SK-N-MC (cell line): Measurements from ENCODE around the gene FAM177A1.

Experiments
- DNase-seq: peaks from one replicate; pipeline ENCODE4 v3.0.0-alpha.2; 2011; ENCODE audit warnings: low read depth, low spot score
- H3K27ac ChIP-seq: fragments of 200-600 bp; sonication (generic); 2 replicates; pipeline ENCODE4 v1.5.1; 2016; ENCODE audit warnings: mixed run types
- H3K36me3 ChIP-seq: fragments of 200-600 bp; sonication (generic); 2 replicates; pipeline ENCODE4 v1.6.1; 2017; ENCODE audit warnings: antibody characterized with exemption, low read length, mixed read lengths; ENCODE audit not compliant: insufficient read depth
- H3K4me3 ChIP-seq: fragments of 200-600 bp; sonication (generic); 2 replicates; pipeline ENCODE4 v1.5.1; 2016
- H3K9ac ChIP-seq: fragments of 200-600 bp; sonication (generic); 2 replicates; pipeline ENCODE4 v1.8.0; 2017; ENCODE audit warnings: mixed run types, mixed read lengths; ENCODE audit not compliant: insufficient read length
- H3K9me3 ChIP-seq: fragments of 200-600 bp; sonication (generic); 2 replicates; pipeline ENCODE4 v1.6.1; 2017; ENCODE audit warnings: low read depth, mild to moderate bottlenecking, antibody characterized with exemption, low read length, moderate library complexity, mixed read lengths
- EZH2 ChIP-seq: fragments of 200-600 bp; sonication (generic); IDR thresholded peaks from one replicate; pipeline ENCODE4 v1.6.1; 2017; ENCODE audit warnings: antibody characterized with exemption
- FOXP2 ChIP-seq: optimal IDR thresholded peaks from 2 replicates; pipeline ENCODE3; 2011; ENCODE audit warnings: mild to moderate bottlenecking, moderate library complexity; ENCODE audit not compliant: insufficient read depth; ENCODE audit errors: extremely low read length, control extremely low read depth
- POLR2AphosphoS5 ChIP-seq: IDR thresholded peaks from 2 replicates; pipeline ENCODE4 v1.6.1; 2012; ENCODE audit warnings: mild to moderate bottlenecking, low read depth, low read length, borderline replicate concordance

Gene FAM177A1

GRCh38 chr14:35113308-35113950 lies 67.4 kb downstream of the FAM177A1 start:
- no peak overlapping the region for H3K27ac ChIP-seq

DNA sequence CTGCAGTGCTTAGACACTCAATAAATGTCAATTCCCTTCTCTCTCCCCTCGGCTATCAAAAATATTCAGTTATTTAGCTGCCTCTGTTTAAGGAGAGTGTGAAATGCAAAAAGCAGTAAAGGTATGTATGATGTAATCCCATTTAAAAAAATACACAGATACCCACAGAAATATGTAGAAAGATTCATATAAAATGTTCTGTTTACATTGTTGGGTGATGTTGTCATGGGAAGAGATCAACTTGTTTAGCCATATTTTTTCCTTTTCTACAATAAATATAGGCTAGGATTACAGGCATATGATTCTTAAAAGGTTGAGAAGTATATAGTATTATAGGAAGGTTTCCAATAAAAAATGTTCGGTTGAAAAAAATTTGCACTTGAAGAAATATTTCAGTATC lies 68.0 kb downstream of the FAM177A1 start:
- peaks cover 5% of the 10 kb centered on the region; the same call in 1 of the 2 replicates for H3K9me3 ChIP-seq
- no peak overlapping the region for H3K4me3 ChIP-seq
- DNase-seq, result no peak
- H3K36me3 ChIP-seq, result peaks cover 56% of the 10 kb centered on the region
- H3K9ac ChIP-seq, result no peak overlapping the region
- H3K27ac ChIP-seq, result no peak overlapping the region
- no peak for TF ChIP-seq POLR2AphosphoS5
- TF ChIP-seq FOXP2, result no peak

More at GRCh38 chr14:35113308-35113950, 67.4 kb downstream of the FAM177A1 start:
- Histone ChIP-seq H3K9ac (no peak overlapping the region), H3K9me3 (peaks cover 5% of the 10 kb centered on the region; the same call in 1 of the 2 replicates), H3K36me3 (peaks cover 56% of the 10 kb centered on the region), H3K4me3 (no peak overlapping the region)
- TF ChIP-seq FOXP2, result no peak
- TF ChIP-seq EZH2, result no peak
- TF ChIP-seq POLR2AphosphoS5, result no peak
- DNase-seq, result no peak

GRCh38 chr14:35116242-35116641 lies 70.2 kb downstream of the FAM177A1 start:
- H3K9ac ChIP-seq, result no peak overlapping the region
- H3K4me3 ChIP-seq, result no peak overlapping the region
- TF ChIP-seq POLR2AphosphoS5 (no peak), EZH2 (no peak), FOXP2 (no peak)
- H3K36me3 ChIP-seq, result peaks cover 36% of the 10 kb centered on the region
- no peak for DNase-seq
- peaks cover 4% of the 10 kb centered on the region; the same call in 1 of the 2 replicates for H3K9me3 ChIP-seq
- no peak overlapping the region for H3K27ac ChIP-seq

DNA sequence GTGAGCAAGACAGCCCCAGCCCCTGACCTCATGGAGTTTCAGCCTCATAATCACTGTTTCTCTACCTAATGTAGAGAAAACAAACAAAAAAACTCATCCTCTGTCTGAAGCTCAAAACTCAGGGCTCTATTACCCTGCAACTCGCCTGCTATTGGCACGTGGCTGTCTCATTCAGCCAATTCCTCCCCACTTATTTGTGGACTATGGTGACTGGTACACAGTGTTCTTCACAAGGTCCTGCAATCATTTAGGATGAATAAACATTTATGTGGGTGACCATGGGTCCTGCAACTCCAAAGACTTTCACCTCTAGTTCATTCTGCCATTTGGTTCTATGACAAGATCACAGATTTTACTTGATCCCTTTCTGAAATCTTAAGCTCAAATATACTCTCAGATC lies 71.0 kb downstream of the FAM177A1 start:
- TF ChIP-seq FOXP2 (no peak), EZH2 (no peak), POLR2AphosphoS5 (no peak)
- no peak for DNase-seq
- H3K4me3 ChIP-seq, result no peak overlapping the region
- peaks cover 28% of the 10 kb centered on the region for H3K36me3 ChIP-seq
- H3K27ac ChIP-seq, result no peak overlapping the region
- H3K9me3 ChIP-seq, result no peaks in the 10 kb centered on the region
- H3K9ac ChIP-seq, result no peak overlapping the region

- no peak for DNase-seq
- Histone ChIP-seq H3K4me3 (peak overlapping the region; percentile 93), H3K27ac (peak overlapping the region; percentile 98), H3K9me3 (no peaks in the 10 kb centered on the region), H3K9ac (peak overlapping the region; percentile 97), H3K36me3 (peaks cover 8% of the 10 kb centered on the region)
- no peak for TF ChIP-seq EZH2
- TF ChIP-seq POLR2AphosphoS5, result no peak; the same call in 1 of the 2 replicates
- TF ChIP-seq FOXP2, result no peak
Observed at GRCh38 chr14:35121026-35121886, 75.2 kb downstream of the FAM177A1 start.

DNA sequence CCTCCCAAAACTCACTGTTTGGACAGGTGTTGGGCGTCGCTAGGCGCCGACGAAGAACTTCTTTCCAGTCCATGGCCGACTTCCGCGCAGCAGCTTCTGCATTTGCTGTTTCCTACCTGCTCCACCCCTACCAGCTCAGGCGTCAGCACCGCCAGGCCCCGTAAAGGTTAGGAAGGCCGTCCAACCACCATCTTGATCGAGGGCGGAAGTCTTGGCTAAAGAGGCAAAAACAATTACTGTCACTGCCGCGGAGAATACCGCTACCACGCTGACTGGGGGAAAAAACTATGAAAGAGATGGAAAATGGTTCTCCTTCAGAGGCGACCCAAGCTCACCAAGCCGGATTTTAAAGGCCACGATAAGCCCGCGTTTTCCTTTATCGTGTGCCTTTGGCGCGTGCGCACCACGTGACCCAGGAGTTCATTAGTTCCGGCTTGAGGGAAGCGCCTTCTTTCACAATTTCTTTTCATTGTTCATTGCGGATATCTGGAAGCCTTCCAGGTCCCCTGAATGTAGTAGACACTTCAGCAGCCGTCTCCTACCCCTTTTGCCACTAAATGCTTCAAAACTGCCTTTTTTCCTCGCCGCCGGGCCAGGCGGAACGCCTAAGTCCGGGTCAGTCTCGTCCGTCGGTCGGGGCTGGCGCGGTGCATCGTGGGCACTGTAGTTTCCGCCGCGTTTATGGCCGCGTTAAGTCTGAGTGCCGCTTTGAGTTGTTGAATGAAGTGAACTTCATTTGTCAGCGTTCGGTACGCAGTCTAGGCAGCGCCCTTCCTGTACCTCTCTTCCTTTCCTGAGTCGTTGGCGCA lies 76.0 kb downstream of the FAM177A1 start, which contains the start of the genes PPP2R3C and PRORP:
TSS of gene PPP2R3C (minus strand) at position 104 of the 809 bp plus-strand sequence. CDS start at position 73, 31 bp downstream.
TSS of gene PRORP (plus strand) at position 666 of the 809 bp plus-strand sequence. CDS start 694 bp downstream, outside the sequence.
- peak within 1 kb of the TSS; percentile 93 for H3K4me3 ChIP-seq
- peak within 1 kb of the TSS; percentile 97 for H3K9ac ChIP-seq
- no peaks in the 10 kb centered on the region for H3K9me3 ChIP-seq
- peak; percentile 87 for DNase-seq
- H3K36me3 ChIP-seq, result peaks cover 4% of the 10 kb centered on the region
- TF ChIP-seq POLR2AphosphoS5, result peak; percentile 70; the same call in 1 of the 2 replicates
- no peak for TF ChIP-seq FOXP2
- no peak for TF ChIP-seq EZH2
- H3K27ac ChIP-seq, result peak within 1 kb of the TSS; percentile 98

GRCh38 chr14:35122696-35123387 lies 76.8 kb downstream of the FAM177A1 start:
- Histone ChIP-seq H3K36me3 (peaks cover 7% of the 10 kb centered on the region), H3K9ac (peak overlapping the region; percentile 97), H3K27ac (peak overlapping the region; percentile 98), H3K9me3 (no peaks in the 10 kb centered on the region), H3K4me3 (peak overlapping the region; percentile 93)
- TF ChIP-seq POLR2AphosphoS5 (no peak), FOXP2 (no peak), EZH2 (no peak)
- no peak for DNase-seq
